WTC11 (cell line): Measurements from ENCODE around the gene RNF215. TPM values are rescaled to one million over a fixed set of nuclear protein-coding genes. Genes with fewer than 3 reads are reported as not detected.

Experiments used
- ATAC-seq: fragments of 200-7000 bp; cut with Tn5 transposase; 2 replicates; pipeline ENCODE4 v1.10.0; 2021; ENCODE audit warnings: mild to moderate bottlenecking, moderate library complexity
- CTCF ChIA-PET: fragments of 300-600 bp; sonication (Branson Sonifier 250); formaldehyde crosslinking; loops from one replicate; lab custom pipeline; 2021; ENCODE audit warnings: antibody characterized with exemption; lab: Charles Lee
- POLR2A ChIA-PET: fragments of 350-600 bp; sonication (Branson Sonifier 250); formaldehyde crosslinking; loops from one replicate; lab custom pipeline; 2021; ENCODE audit warnings: antibody characterized with exemption; lab: Charles Lee
- DNase-seq: peaks from one replicate; pipeline ENCODE4 v3.0.0; 2021; ENCODE audit warnings: low spot score
- H3K27ac Mint-ChIP-seq: 2 replicates; pipeline ENCODE4 v1.8.0; 2021; ENCODE audit warnings: mixed read lengths
- H3K27me3 Mint-ChIP-seq: 2 replicates; pipeline ENCODE4 v1.8.0; 2021; ENCODE audit warnings: low read depth, mild to moderate bottlenecking, moderate library complexity, mixed read lengths
- H3K36me3 Mint-ChIP-seq: 2 replicates; pipeline ENCODE4 v1.8.0; 2021; ENCODE audit warnings: mixed read lengths
- H3K4me1 Mint-ChIP-seq: 2 replicates; pipeline ENCODE4 v1.8.0; 2022; ENCODE audit warnings: mixed read lengths
- H3K4me3 Mint-ChIP-seq: 2 replicates; pipeline ENCODE4 v1.8.0; 2021; ENCODE audit warnings: mild to moderate bottlenecking, moderate library complexity, mixed read lengths
- H3K9me3 Mint-ChIP-seq: 2 replicates; pipeline ENCODE4 v1.8.0; 2021; ENCODE audit warnings: mixed read lengths
- FOXP1 ChIP-seq: sonication (generic); formaldehyde crosslinking; IDR thresholded peaks from 2 replicates; pipeline ENCODE4 v1.8.0; 2022; ENCODE audit warnings: missing genetic modification reagents, mild to moderate bottlenecking, moderate library complexity, borderline replicate concordance
- GABPB1 ChIP-seq: sonication (generic); formaldehyde crosslinking; IDR thresholded peaks from 2 replicates; pipeline ENCODE4 v1.8.1; 2023; ENCODE audit warnings: mild to moderate bottlenecking, missing genetic modification reagents
- GTF2I ChIP-seq: fragments of 250-450 bp; sonication (Bioruptor Pico); conservative IDR thresholded peaks from 2 replicates; pipeline ENCODE4 v1.4.0; 2021; ENCODE audit warnings: mild to moderate bottlenecking
- IRF2 ChIP-seq: sonication (generic); formaldehyde crosslinking; IDR thresholded peaks from 2 replicates; pipeline ENCODE4 v1.8.0; 2022; ENCODE audit warnings: low read depth, missing genetic modification reagents, borderline replicate concordance
- NFE2L1 ChIP-seq: sonication (generic); formaldehyde crosslinking; IDR thresholded peaks from 2 replicates; pipeline ENCODE4 v1.8.1; 2023; ENCODE audit warnings: missing genetic modification reagents
- NR2C2 ChIP-seq: sonication (generic); formaldehyde crosslinking; IDR thresholded peaks from 2 replicates; pipeline ENCODE4 v1.8.0; 2022; ENCODE audit warnings: mild to moderate bottlenecking, missing genetic modification reagents
- PRRX2 ChIP-seq: fragments of 250-450 bp; sonication (Bioruptor Pico); IDR thresholded peaks from 2 replicates; pipeline ENCODE4 v1.8.0; 2021; ENCODE audit warnings: mild to moderate bottlenecking
- SMAD4 ChIP-seq: sonication (generic); formaldehyde crosslinking; IDR thresholded peaks from 2 replicates; pipeline ENCODE4 v1.8.0; 2022; ENCODE audit warnings: mild to moderate bottlenecking, missing genetic modification reagents
- TCF7 ChIP-seq: sonication (generic); formaldehyde crosslinking; IDR thresholded peaks from 2 replicates; pipeline ENCODE4 v1.8.0; 2022; ENCODE audit warnings: mild to moderate bottlenecking, low read depth, missing genetic modification reagents, moderate library complexity
- TP53 ChIP-seq: sonication (generic); formaldehyde crosslinking; IDR thresholded peaks from 2 replicates; pipeline ENCODE4 v1.8.1; 2023; ENCODE audit warnings: mild to moderate bottlenecking, missing genetic modification reagents
- ZNF423 ChIP-seq: fragments of 250-450 bp; sonication (Bioruptor Pico); IDR thresholded peaks from 2 replicates; pipeline ENCODE4 v2.1.2; 2022; ENCODE audit warnings: mild to moderate bottlenecking, moderate library complexity
- total RNA-seq: library from RNA; stranded (reverse); gene quantifications from 3 replicates; pipeline ENCODE4 v1.2.3, GENCODE V29; 2021
- TF ChIP-seq, protein P1 (sequence below): fragments of 250-450 bp; sonication (Bioruptor Pico); conservative IDR thresholded peaks from 2 replicates; pipeline ENCODE4 v1.9.0; 2021; ENCODE audit warnings: mild to moderate bottlenecking
- TF ChIP-seq, protein P2 (sequence below): sonication (generic); formaldehyde crosslinking; IDR thresholded peaks from 2 replicates; pipeline ENCODE4 v1.8.1; 2023; ENCODE audit warnings: mild to moderate bottlenecking, missing genetic modification reagents, borderline replicate concordance
- TF ChIP-seq, protein P3 (sequence below): fragments of 200-600 bp; IDR thresholded peaks from 2 replicates; pipeline ENCODE4 v1.8.0; 2022; ENCODE audit warnings: antibody characterized with exemption
- TF ChIP-seq, protein P4 (sequence below): fragments of 250-450 bp; sonication (Bioruptor Pico); IDR thresholded peaks from 2 replicates; pipeline ENCODE4 v1.9.0; 2021; ENCODE audit warnings: mild to moderate bottlenecking
- TF ChIP-seq, protein P5 (sequence below): sonication (generic); formaldehyde crosslinking; IDR thresholded peaks from 2 replicates; pipeline ENCODE4 v1.8.1; 2023; ENCODE audit warnings: mild to moderate bottlenecking, missing genetic modification reagents, moderate library complexity

Gene RNF215
- total RNA-seq, 1 experiment from 2014 or later = 25.4 TPM

DNA sequence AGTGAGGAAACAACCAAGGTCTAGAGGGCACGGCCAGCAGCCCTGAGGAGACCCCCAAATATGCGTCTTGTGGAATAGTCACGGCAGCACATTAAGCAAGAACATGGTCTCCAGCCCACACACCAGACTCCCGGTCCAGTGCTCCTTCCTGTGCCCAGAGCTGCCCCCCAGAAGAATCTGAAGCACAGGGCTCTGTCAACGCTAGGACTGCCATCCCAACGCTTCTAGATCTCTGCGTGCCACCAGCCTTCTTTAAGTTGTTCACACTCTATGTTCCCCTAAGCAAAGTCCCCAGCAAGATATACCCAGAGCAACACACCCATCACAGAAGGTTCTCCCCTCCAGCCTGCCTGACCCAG, 6.1 kb upstream of the RNF215 start:
- no peak overlapping the region for H3K4me3 Mint-ChIP-seq
- POLR2A ChIA-PET = interaction anchor here (1.0 kb wide), 1 partner anchor 31 kb away, joined by 4 read pairs; no protein-coding TSS in a partner anchor
- CTCF ChIA-PET = interaction anchor here (1.5 to 8.0 kb wide), 5 partner anchors 31 to 104 kb away, joined by 4 to 149 read pairs (median 10); partner anchors contain the start of genes CASTOR1 and MTFP1

DNA sequence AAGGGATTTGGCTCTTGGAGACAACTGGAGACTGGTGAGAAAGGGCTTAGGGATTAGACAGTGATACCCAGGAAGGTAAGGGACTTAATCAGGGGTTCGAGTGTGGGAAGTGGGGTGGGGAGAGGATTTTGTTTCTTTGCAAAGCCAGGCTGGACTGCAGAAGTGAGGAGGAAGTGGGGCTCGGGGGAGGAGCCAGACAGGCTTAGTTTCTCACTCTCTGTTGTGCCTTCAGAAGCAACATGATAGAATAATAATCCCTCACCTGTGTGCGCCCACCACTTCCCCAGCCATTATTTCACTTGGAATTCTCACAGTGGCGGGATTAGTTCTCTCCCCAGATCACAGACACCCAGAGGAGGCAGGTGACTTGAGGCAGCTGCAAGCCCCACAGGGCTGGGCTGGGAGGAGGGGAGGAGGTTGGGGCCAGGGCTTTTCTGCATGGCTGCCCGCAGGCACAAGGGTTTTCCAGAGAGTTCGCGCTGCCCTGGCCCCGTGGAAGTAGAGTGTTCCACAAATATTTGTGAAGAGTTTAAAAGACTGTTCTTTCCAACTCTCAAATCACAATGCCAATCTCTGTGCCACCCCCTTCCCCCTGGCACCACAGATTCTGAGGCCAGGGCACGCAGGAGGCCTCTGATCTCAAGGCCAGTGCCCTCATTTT, 5.6 kb upstream of the RNF215 start:
- POLR2A ChIA-PET = interaction anchor here (0.5 kb wide), 1 partner anchor 127 kb away, joined by 4 read pairs; no protein-coding TSS in a partner anchor
- ATAC-seq = no peak
- peaks cover 5% of the 10 kb centered on the region for H3K36me3 Mint-ChIP-seq

More for the DNA sequence above, 6.1 kb upstream of the RNF215 start:
- no peak overlapping the region for H3K27ac Mint-ChIP-seq
- TF ChIP-seq TCF7 (CRISPR knock-in tag) = no peak
- no peak for TF ChIP-seq TP53 (CRISPR knock-in tag)
- no peak for TF ChIP-seq IRF2
- no peak for TF ChIP-seq ZNF423
- no peak for TF ChIP-seq NFE2L1 (CRISPR knock-in tag)
- no peak for TF ChIP-seq PRRX2 (CRISPR knock-in tag)
- no peak for TF ChIP-seq NR2C2
- TF ChIP-seq GTF2I (CRISPR knock-in tag) = no peak
- TF ChIP-seq, protein P1, sequence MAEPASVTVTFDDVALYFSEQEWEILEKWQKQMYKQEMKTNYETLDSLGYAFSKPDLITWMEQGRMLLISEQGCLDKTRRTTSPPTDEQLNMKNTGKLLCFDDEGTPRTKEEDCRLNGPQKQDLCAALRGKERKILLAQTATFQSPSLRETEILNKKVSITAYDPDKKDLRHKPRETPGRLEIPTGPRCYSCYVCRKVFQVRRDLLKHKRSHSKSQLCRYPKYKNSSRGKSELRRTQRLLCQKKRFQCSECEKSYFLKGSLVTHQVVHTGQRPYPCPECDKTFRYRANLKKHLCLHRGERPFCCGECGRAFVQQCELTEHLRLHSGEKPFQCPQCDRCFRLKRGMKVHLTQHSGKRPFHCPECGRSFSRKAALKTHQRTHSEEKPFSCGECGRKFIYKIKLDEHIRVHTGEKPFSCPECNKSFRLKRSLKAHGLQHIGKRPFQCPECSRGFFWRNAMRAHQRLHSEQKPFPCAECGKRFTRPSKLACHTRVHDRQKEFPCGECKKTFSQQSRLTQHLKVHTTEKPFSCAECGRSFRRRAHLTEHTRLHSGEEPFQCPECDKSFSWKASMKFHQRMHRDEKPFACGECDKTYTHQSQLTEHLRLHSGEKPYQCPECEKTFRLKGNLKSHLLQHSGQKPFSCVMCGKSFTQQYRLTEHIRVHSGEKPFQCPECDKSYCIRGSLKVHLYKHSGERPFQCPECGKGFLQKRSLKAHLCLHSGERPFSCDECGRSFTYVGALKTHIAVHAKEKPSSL = no peak
- no peak for TF ChIP-seq GABPB1 (CRISPR knock-in tag)
- no peak for TF ChIP-seq FOXP1
- TF ChIP-seq, protein P2, sequence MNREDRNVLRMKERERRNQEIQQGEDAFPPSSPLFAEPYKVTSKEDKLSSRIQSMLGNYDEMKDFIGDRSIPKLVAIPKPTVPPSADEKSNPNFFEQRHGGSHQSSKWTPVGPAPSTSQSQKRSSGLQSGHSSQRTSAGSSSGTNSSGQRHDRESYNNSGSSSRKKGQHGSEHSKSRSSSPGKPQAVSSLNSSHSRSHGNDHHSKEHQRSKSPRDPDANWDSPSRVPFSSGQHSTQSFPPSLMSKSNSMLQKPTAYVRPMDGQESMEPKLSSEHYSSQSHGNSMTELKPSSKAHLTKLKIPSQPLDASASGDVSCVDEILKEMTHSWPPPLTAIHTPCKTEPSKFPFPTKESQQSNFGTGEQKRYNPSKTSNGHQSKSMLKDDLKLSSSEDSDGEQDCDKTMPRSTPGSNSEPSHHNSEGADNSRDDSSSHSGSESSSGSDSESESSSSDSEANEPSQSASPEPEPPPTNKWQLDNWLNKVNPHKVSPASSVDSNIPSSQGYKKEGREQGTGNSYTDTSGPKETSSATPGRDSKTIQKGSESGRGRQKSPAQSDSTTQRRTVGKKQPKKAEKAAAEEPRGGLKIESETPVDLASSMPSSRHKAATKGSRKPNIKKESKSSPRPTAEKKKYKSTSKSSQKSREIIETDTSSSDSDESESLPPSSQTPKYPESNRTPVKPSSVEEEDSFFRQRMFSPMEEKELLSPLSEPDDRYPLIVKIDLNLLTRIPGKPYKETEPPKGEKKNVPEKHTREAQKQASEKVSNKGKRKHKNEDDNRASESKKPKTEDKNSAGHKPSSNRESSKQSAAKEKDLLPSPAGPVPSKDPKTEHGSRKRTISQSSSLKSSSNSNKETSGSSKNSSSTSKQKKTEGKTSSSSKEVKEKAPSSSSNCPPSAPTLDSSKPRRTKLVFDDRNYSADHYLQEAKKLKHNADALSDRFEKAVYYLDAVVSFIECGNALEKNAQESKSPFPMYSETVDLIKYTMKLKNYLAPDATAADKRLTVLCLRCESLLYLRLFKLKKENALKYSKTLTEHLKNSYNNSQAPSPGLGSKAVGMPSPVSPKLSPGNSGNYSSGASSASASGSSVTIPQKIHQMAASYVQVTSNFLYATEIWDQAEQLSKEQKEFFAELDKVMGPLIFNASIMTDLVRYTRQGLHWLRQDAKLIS (CRISPR knock-in tag) = no peak
- TF ChIP-seq, protein P3, sequence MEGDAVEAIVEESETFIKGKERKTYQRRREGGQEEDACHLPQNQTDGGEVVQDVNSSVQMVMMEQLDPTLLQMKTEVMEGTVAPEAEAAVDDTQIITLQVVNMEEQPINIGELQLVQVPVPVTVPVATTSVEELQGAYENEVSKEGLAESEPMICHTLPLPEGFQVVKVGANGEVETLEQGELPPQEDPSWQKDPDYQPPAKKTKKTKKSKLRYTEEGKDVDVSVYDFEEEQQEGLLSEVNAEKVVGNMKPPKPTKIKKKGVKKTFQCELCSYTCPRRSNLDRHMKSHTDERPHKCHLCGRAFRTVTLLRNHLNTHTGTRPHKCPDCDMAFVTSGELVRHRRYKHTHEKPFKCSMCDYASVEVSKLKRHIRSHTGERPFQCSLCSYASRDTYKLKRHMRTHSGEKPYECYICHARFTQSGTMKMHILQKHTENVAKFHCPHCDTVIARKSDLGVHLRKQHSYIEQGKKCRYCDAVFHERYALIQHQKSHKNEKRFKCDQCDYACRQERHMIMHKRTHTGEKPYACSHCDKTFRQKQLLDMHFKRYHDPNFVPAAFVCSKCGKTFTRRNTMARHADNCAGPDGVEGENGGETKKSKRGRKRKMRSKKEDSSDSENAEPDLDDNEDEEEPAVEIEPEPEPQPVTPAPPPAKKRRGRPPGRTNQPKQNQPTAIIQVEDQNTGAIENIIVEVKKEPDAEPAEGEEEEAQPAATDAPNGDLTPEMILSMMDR = no peak
- H3K27me3 Mint-ChIP-seq = peaks cover 51% of the 10 kb centered on the region
- H3K9me3 Mint-ChIP-seq = peaks cover 14% of the 10 kb centered on the region
- ATAC-seq (no peak), DNase-seq (no peak)
- peaks cover 5% of the 10 kb centered on the region for H3K36me3 Mint-ChIP-seq
- H3K4me1 Mint-ChIP-seq = peaks cover 34% of the 10 kb centered on the region

More for the DNA sequence above, 5.6 kb upstream of the RNF215 start:
- Mint-ChIP-seq H3K4me1 (peaks cover 29% of the 10 kb centered on the region), H3K27ac (no peak overlapping the region), H3K4me3 (no peak overlapping the region), H3K9me3 (peaks cover 14% of the 10 kb centered on the region), H3K27me3 (peaks cover 46% of the 10 kb centered on the region)
- no peak for DNase-seq
- CTCF ChIA-PET = interaction anchor here (0.5 to 8.0 kb wide), 14 partner anchors 21 to 209 kb away, joined by 3 to 149 read pairs (median 5); partner anchors contain the start of genes CASTOR1 and MTFP1
- TF ChIP-seq, protein P4, sequence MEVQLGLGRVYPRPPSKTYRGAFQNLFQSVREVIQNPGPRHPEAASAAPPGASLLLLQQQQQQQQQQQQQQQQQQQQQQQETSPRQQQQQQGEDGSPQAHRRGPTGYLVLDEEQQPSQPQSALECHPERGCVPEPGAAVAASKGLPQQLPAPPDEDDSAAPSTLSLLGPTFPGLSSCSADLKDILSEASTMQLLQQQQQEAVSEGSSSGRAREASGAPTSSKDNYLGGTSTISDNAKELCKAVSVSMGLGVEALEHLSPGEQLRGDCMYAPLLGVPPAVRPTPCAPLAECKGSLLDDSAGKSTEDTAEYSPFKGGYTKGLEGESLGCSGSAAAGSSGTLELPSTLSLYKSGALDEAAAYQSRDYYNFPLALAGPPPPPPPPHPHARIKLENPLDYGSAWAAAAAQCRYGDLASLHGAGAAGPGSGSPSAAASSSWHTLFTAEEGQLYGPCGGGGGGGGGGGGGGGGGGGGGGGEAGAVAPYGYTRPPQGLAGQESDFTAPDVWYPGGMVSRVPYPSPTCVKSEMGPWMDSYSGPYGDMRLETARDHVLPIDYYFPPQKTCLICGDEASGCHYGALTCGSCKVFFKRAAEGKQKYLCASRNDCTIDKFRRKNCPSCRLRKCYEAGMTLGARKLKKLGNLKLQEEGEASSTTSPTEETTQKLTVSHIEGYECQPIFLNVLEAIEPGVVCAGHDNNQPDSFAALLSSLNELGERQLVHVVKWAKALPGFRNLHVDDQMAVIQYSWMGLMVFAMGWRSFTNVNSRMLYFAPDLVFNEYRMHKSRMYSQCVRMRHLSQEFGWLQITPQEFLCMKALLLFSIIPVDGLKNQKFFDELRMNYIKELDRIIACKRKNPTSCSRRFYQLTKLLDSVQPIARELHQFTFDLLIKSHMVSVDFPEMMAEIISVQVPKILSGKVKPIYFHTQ (CRISPR knock-in tag) = no peak
- no peak for TF ChIP-seq SMAD4 (CRISPR knock-in tag)
- TF ChIP-seq, protein P5, sequence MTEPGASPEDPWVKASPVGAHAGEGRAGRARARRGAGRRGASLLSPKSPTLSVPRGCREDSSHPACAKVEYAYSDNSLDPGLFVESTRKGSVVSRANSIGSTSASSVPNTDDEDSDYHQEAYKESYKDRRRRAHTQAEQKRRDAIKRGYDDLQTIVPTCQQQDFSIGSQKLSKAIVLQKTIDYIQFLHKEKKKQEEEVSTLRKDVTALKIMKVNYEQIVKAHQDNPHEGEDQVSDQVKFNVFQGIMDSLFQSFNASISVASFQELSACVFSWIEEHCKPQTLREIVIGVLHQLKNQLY (CRISPR knock-in tag) = no peak
